Activated naive CD8-positive, alpha-beta T cell treated with anti-CD3 and anti-CD28 coated beads, Interleukin-2, amount 10 ng/mL, durations not matched to agents 7 days and 5 days (primary cell): ENCODE measurements around the gene SHC4. TPM values are rescaled to one million over a fixed set of nuclear protein-coding genes. Genes with fewer than 3 reads are reported as not detected.

ENCODE experiments used
- ATAC-seq: fragments of 150-1000 bp; cut with Tn5 transposase; one replicate; pipeline ENCODE4 v1.10.0; 2021; ENCODE audit warnings: low read depth, moderate library complexity
- POLR2A ChIA-PET: fragments of 350-600 bp; sonication (Branson Sonifier 250); formaldehyde crosslinking; loops from one replicate; lab custom pipeline; 2021; ENCODE audit warnings: antibody characterized with exemption; lab: Charles Lee
- DNase-seq: peaks from one replicate; pipeline ENCODE4 v3.0.0; 2021
- H3K27ac Mint-ChIP-seq: one replicate; pipeline ENCODE4 v1.8.0; 2022; ENCODE audit warnings: mild to moderate bottlenecking, mixed read lengths
- H3K27me3 Mint-ChIP-seq: one replicate; pipeline ENCODE4 v1.8.0; 2022; ENCODE audit warnings: mild to moderate bottlenecking, moderate library complexity, mixed read lengths
- H3K36me3 Mint-ChIP-seq: one replicate; pipeline ENCODE4 v1.8.0; 2021; ENCODE audit warnings: mild to moderate bottlenecking, mixed read lengths
- H3K4me1 Mint-ChIP-seq: one replicate; pipeline ENCODE4 v1.8.0; 2021; ENCODE audit warnings: mixed read lengths
- H3K4me3 Mint-ChIP-seq: one replicate; pipeline ENCODE4 v1.8.0; 2022; ENCODE audit warnings: mild to moderate bottlenecking, moderate library complexity, mixed read lengths
- H3K9me3 Mint-ChIP-seq: one replicate; pipeline ENCODE4 v1.8.0; 2021; ENCODE audit warnings: mixed read lengths
- total RNA-seq, 2 experiments: library from RNA; stranded (reverse); gene quantifications; one replicate each; pipeline ENCODE4 v1.2.3, GENCODE V29; 2021

Gene SHC4
- total RNA-seq, 2 experiments from 2014 or later = 0.23 to 0.47 TPM

- ATAC-seq (no peak), DNase-seq (no peak)
- H3K4me3 Mint-ChIP-seq = no peak overlapping the region
- H3K27me3 Mint-ChIP-seq = no peaks in the 10 kb centered on the region
- no peaks in the 10 kb centered on the region for H3K9me3 Mint-ChIP-seq
- H3K4me1 Mint-ChIP-seq = peaks cover 2% of the 10 kb centered on the region
- POLR2A ChIA-PET = no interaction called here
- H3K36me3 Mint-ChIP-seq = peaks cover 35% of the 10 kb centered on the region
- no peak overlapping the region for H3K27ac Mint-ChIP-seq
Measured at GRCh38 chr15:48781017-48781416, 182.7 kb downstream of the SHC4 start.

GRCh38 chr15:48778331-48778730 is 185.4 kb downstream of the SHC4 start:
- ATAC-seq (no peak), DNase-seq (no peak)
- Mint-ChIP-seq H3K27ac (no peak overlapping the region), H3K36me3 (peaks cover 46% of the 10 kb centered on the region), H3K9me3 (peaks cover 2% of the 10 kb centered on the region), H3K4me3 (no peak overlapping the region), H3K4me1 (peaks cover 4% of the 10 kb centered on the region), H3K27me3 (no peaks in the 10 kb centered on the region)
- POLR2A ChIA-PET = no interaction called here

GRCh38 chr15:48777645-48778330 is 185.9 kb downstream of the SHC4 start:
- H3K27me3 Mint-ChIP-seq = no peaks in the 10 kb centered on the region
- no peak overlapping the region for H3K27ac Mint-ChIP-seq
- POLR2A ChIA-PET = no interaction called here
- no peak overlapping the region for H3K4me3 Mint-ChIP-seq
- H3K36me3 Mint-ChIP-seq = peaks cover 47% of the 10 kb centered on the region
- peaks cover 4% of the 10 kb centered on the region for H3K4me1 Mint-ChIP-seq
- DNase-seq = no peak
- H3K9me3 Mint-ChIP-seq = peaks cover 2% of the 10 kb centered on the region
- no peak for ATAC-seq

GRCh38 chr15:48775546-48775945 is 188.2 kb downstream of the SHC4 start:
- H3K27ac Mint-ChIP-seq = no peak overlapping the region
- POLR2A ChIA-PET = no interaction called here
- peaks cover 33% of the 10 kb centered on the region for H3K36me3 Mint-ChIP-seq

GRCh38 chr15:48774484-48774883 is 189.2 kb downstream of the SHC4 start:
- POLR2A ChIA-PET = no interaction called here
- H3K27ac Mint-ChIP-seq = no peak overlapping the region
- H3K36me3 Mint-ChIP-seq = peaks cover 37% of the 10 kb centered on the region
- DNase-seq = no peak
- ATAC-seq = no peak
- no peaks in the 10 kb centered on the region for H3K27me3 Mint-ChIP-seq
- H3K4me3 Mint-ChIP-seq = no peak overlapping the region
- H3K9me3 Mint-ChIP-seq = peaks cover 2% of the 10 kb centered on the region
- H3K4me1 Mint-ChIP-seq = peaks cover 2% of the 10 kb centered on the region

More at GRCh38 chr15:48775546-48775945, 188.2 kb downstream of the SHC4 start:
- DNase-seq (no peak), ATAC-seq (no peak)
- H3K9me3 Mint-ChIP-seq = peaks cover 2% of the 10 kb centered on the region
- no peaks in the 10 kb centered on the region for H3K27me3 Mint-ChIP-seq
- no peak overlapping the region for H3K4me3 Mint-ChIP-seq
- H3K4me1 Mint-ChIP-seq = peaks cover 2% of the 10 kb centered on the region

Other genes starting within 250 kb of the SHC4 start
- 10 to 100 TPM; 31.1 to 39.2 TPM for gene CEP152, start 152.8 kb downstream of the SHC4 start, total RNA-seq
- 10 to 100 TPM; 84.8 to 85.0 TPM for gene EID1, start 85.8 kb downstream of the SHC4 start, total RNA-seq
- gene SECISBP2L, start 82.5 kb upstream of the SHC4 start, total RNA-seq = 10 to 100 TPM; 34.8 to 38.6 TPM
- 10 to 100 TPM; 58.9 to 61.1 TPM for gene COPS2, start 191.7 kb upstream of the SHC4 start, total RNA-seq
- gene GALK2, start 206.3 kb upstream of the SHC4 start, total RNA-seq = 10 to 100 TPM; 27.2 to 30.6 TPM